MM.1S (cell line): ENCODE results near the gene FAM227B.

Source experiments
- DNase-seq: peaks from one replicate; pipeline ENCODE4 v3.0.0-alpha.2; 2015
- H2AFZ ChIP-seq: fragments of 300-600 bp; sonication (generic); 2 replicates; pipeline ENCODE4 v1.6.0; 2016; ENCODE audit warnings: antibody characterized with exemption, low read length
- H3F3A ChIP-seq: fragments of 300-600 bp; sonication (generic); 2 replicates; pipeline ENCODE4 v1.6.1; 2016; ENCODE audit warnings: mild to moderate bottlenecking, antibody characterized with exemption, low read length, moderate library complexity, mixed read lengths; ENCODE audit not compliant: insufficient read depth
- H3K27ac ChIP-seq: fragments of 300-600 bp; sonication (generic); 2 replicates; pipeline ENCODE4 v1.5.1; 2016; ENCODE audit warnings: mild to moderate bottlenecking, low read length
- H3K27me3 ChIP-seq: fragments of 300-600 bp; sonication (generic); replicated peaks from 2 replicates; pipeline ENCODE4 v1.6.0; 2016; ENCODE audit warnings: low read length; ENCODE audit not compliant: insufficient read depth
- H3K36me3 ChIP-seq: fragments of 300-600 bp; sonication (generic); replicated peaks from 2 replicates; pipeline ENCODE4 v1.6.1; 2016; ENCODE audit warnings: mild to moderate bottlenecking, low read length, mixed read lengths; ENCODE audit not compliant: insufficient read depth
- H3K4me1 ChIP-seq: fragments of 300-600 bp; sonication (generic); 2 replicates; pipeline ENCODE4 v1.6.1; 2016; ENCODE audit warnings: low read length, mixed read lengths
- H3K4me2 ChIP-seq: fragments of 300-600 bp; sonication (generic); 2 replicates; pipeline ENCODE4 v1.6.0; 2016; ENCODE audit warnings: low read depth, low read length
- H3K4me3 ChIP-seq: fragments of 300-600 bp; sonication (generic); 2 replicates; pipeline ENCODE4 v1.5.1; 2016; ENCODE audit warnings: low read length, mixed read lengths
- H3K79me2 ChIP-seq: fragments of 300-600 bp; sonication (generic); 2 replicates; pipeline ENCODE4 v1.6.1; 2016; ENCODE audit warnings: mixed run types, low read length, mixed read lengths
- H3K9ac ChIP-seq: fragments of 300-600 bp; sonication (generic); 2 replicates; pipeline ENCODE4 v1.6.1; 2016; ENCODE audit warnings: low read length, mixed read lengths
- H3K9me2 ChIP-seq: fragments of 300-600 bp; sonication (generic); replicated peaks from 2 replicates; pipeline ENCODE4 v1.6.1; 2016; ENCODE audit warnings: mild to moderate bottlenecking, low read length, mixed read lengths; ENCODE audit not compliant: insufficient read depth
- H3K9me3 ChIP-seq: fragments of 300-600 bp; sonication (generic); replicated peaks from 2 replicates; pipeline ENCODE4 v1.6.1; 2016; ENCODE audit warnings: mild to moderate bottlenecking, low read length, mixed read lengths; ENCODE audit not compliant: insufficient read depth
- H4K20me1 ChIP-seq: fragments of 300-600 bp; sonication (generic); 2 replicates; pipeline ENCODE4 v1.6.1; 2016; ENCODE audit warnings: mild to moderate bottlenecking, low read length, moderate library complexity, mixed read lengths; ENCODE audit not compliant: insufficient read depth
- EZH2 ChIP-seq: fragments of 300-600 bp; sonication (generic); optimal IDR thresholded peaks from 2 replicates; pipeline ENCODE3; 2017; ENCODE audit warnings: low read depth, mild to moderate bottlenecking, antibody characterized with exemption, low read length, mixed read lengths
- EZH2phosphoT487 ChIP-seq: fragments of 300-600 bp; sonication (generic); IDR thresholded peaks from 2 replicates; pipeline ENCODE4 v1.6.1; 2018; ENCODE audit warnings: antibody characterized with exemption, low read length
- TF ChIP-seq, protein P1 (sequence below): fragments of 300-600 bp; sonication (generic); IDR thresholded peaks from 2 replicates; pipeline ENCODE4 v1.5.1; 2016; ENCODE audit warnings: antibody characterized with exemption, low read length, mixed read lengths

The FAM227B gene

GRCh38 chr15:49387471-49387870, 233.1 kb downstream of the FAM227B start:
- no peaks in the 10 kb centered on the region for H3K9me2 ChIP-seq
- no peak overlapping the region for H3K4me3 ChIP-seq
- H3K4me2 ChIP-seq, result no peak overlapping the region
- no peaks in the 10 kb centered on the region for H3F3A ChIP-seq
- no peaks in the 10 kb centered on the region for H4K20me1 ChIP-seq
- no peaks in the 10 kb centered on the region for H3K27me3 ChIP-seq
- DNase-seq, result no peak
- peaks cover 12% of the 10 kb centered on the region for H3K4me1 ChIP-seq
- no peaks in the 10 kb centered on the region for H3K36me3 ChIP-seq
- H3K9me3 ChIP-seq, result no peaks in the 10 kb centered on the region
- no peak overlapping the region for H2AFZ ChIP-seq
- TF ChIP-seq, protein P1, sequence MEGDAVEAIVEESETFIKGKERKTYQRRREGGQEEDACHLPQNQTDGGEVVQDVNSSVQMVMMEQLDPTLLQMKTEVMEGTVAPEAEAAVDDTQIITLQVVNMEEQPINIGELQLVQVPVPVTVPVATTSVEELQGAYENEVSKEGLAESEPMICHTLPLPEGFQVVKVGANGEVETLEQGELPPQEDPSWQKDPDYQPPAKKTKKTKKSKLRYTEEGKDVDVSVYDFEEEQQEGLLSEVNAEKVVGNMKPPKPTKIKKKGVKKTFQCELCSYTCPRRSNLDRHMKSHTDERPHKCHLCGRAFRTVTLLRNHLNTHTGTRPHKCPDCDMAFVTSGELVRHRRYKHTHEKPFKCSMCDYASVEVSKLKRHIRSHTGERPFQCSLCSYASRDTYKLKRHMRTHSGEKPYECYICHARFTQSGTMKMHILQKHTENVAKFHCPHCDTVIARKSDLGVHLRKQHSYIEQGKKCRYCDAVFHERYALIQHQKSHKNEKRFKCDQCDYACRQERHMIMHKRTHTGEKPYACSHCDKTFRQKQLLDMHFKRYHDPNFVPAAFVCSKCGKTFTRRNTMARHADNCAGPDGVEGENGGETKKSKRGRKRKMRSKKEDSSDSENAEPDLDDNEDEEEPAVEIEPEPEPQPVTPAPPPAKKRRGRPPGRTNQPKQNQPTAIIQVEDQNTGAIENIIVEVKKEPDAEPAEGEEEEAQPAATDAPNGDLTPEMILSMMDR, result no peak
- TF ChIP-seq EZH2, result no peak
- no peak for TF ChIP-seq EZH2phosphoT487
- no peak overlapping the region for H3K9ac ChIP-seq
- H3K27ac ChIP-seq, result no peak overlapping the region
- no peaks in the 10 kb centered on the region for H3K79me2 ChIP-seq

GRCh38 chr15:49383266-49383665, 237.4 kb downstream of the FAM227B start:
- H3K9me2 ChIP-seq, result no peaks in the 10 kb centered on the region
- no peaks in the 10 kb centered on the region for H3K9me3 ChIP-seq
- no peaks in the 10 kb centered on the region for H3K36me3 ChIP-seq
- peak overlapping the region; percentile 21; the same call in 1 of the 2 replicates for H3K4me2 ChIP-seq
- H3K4me3 ChIP-seq, result no peak overlapping the region
- no peak for TF ChIP-seq EZH2phosphoT487
- no peak for TF ChIP-seq EZH2
- TF ChIP-seq, protein P1, result no peak
- H4K20me1 ChIP-seq, result no peaks in the 10 kb centered on the region
- no peak overlapping the region for H3K9ac ChIP-seq
- H3K4me1 ChIP-seq, result peaks cover 24% of the 10 kb centered on the region
- H3K27ac ChIP-seq, result peak overlapping the region; percentile 5; the same call in 1 of the 2 replicates
- peak; percentile 51 for DNase-seq
- H3K79me2 ChIP-seq, result no peaks in the 10 kb centered on the region
- 0 out of 2 replicates have a peak overlapping the region, but pooled peaks have one; percentile 50 for H2AFZ ChIP-seq
- no peaks in the 10 kb centered on the region for H3F3A ChIP-seq
- H3K27me3 ChIP-seq, result no peaks in the 10 kb centered on the region

DNA sequence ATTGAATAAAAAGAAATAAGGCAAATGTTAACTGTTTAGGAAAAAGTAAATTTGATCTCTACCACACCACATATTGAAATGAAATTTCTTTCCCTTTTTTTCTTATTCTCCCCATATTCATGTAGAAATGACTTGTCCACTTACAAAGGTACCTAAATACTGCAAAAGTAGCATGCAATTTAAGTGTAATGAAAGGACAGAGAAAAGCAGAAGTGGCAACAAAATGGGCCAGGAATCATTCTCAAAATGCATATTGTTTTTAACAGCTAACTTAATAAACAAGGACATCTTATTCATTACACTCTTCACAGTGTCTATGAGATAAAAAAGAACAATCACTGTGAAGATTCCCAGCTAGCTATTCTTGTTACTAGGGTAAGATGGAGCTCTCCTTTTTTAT, 238.2 kb downstream of the FAM227B start:
- TF ChIP-seq EZH2phosphoT487 (no peak), EZH2 (no peak)
- TF ChIP-seq, protein P1, result no peak
- Histone ChIP-seq H3K9ac (no peak overlapping the region), H4K20me1 (no peaks in the 10 kb centered on the region), H3K4me3 (no peak overlapping the region), H3K9me3 (no peaks in the 10 kb centered on the region), H3K36me3 (no peaks in the 10 kb centered on the region), H3K9me2 (no peaks in the 10 kb centered on the region), H3F3A (no peaks in the 10 kb centered on the region), H3K4me2 (peak overlapping the region; percentile 21; the same call in 1 of the 2 replicates), H3K27me3 (no peaks in the 10 kb centered on the region), H3K79me2 (no peaks in the 10 kb centered on the region), H3K4me1 (peaks cover 24% of the 10 kb centered on the region), H3K27ac (peak overlapping the region; percentile 5; the same call in 1 of the 2 replicates), H2AFZ (peak overlapping the region; percentile 50)
- no peak for DNase-seq
